ENCODE data around the gene HSP90AA1. TPM values are rescaled to one million over a fixed set of nuclear protein-coding genes. Genes with fewer than 3 reads are reported as not detected.

Gene HSP90AA1
- total and polyA plus RNA-seq, 2 of the 8 experiments (the other 6 are each of a cell fraction or from before 2014, with no cell fraction given), result 339 to 878 TPM

DNA sequence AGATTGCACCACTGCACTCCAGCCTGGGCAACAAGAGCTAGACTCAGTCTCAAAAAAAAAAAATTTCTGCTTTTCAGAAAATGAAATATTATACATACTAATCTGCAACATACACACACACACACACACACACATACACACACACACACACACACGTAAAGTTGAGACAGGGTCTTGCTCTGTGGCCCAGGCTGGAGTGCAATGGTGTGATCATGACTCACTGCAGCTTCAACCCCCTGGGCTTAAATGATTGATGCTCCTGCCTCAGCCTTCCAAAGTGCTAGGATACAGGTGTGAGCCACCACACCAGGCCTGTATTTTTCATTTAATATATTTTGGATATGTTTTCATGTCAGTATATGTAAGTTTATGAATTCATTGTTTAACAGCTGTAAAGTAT is 34.0 kb upstream of the HSP90AA1 start:
- Histone ChIP-seq H2BK120ac (replicated peaks; ENCODE audit: low read depth, low read length) (no peak overlapping the region), H3K23me2 (ENCODE audit: low read depth, low read length) (no peaks in the 10 kb centered on the region), H3K79me1 (ENCODE audit: low read depth, low read length) (no peaks in the 10 kb centered on the region), H3K9me3 (ENCODE audit: insufficient read depth in 2 of 2, low read depth in 1 of 2, low read length in 1 of 2) (no peaks in the 10 kb centered on the region), H4K5ac (ENCODE audit: insufficient read length, low read depth, low read length) (no peak overlapping the region), H2AFZ (ENCODE audit: low read length) (no peak overlapping the region), H3K56ac (replicated peaks; ENCODE audit: insufficient read length, low read depth, low read length) (no peak overlapping the region), H3K27me3 (replicated peaks in 1 of 4; ENCODE audit: control insufficient read depth in 3 of 4, extremely low read depth in 1 of 4, insufficient read depth in 3 of 4, low read length in 3 of 4) (no peaks in the 10 kb centered on the region), H4K20me1 (replicated peaks in 1 of 2; ENCODE audit: control insufficient read depth in 1 of 2, insufficient read depth in 2 of 2, low read length in 2 of 2) (no peaks in the 10 kb centered on the region), H3K18ac (ENCODE audit: extremely low read depth, low read length) (no peak overlapping the region), H3K4me2 (ENCODE audit: insufficient read depth in 1 of 2, low read depth in 2 of 2, low read length in 2 of 2) (no peak overlapping the region), H4K8ac (ENCODE audit: extremely low read depth, insufficient read depth, low read length) (no peak overlapping the region), H2BK15ac (ENCODE audit: low read length) (no peak overlapping the region), H2BK5ac (ENCODE audit: low read depth, low read length) (no peak overlapping the region), H3K36me3 (ENCODE audit: control insufficient read depth in 2 of 4, insufficient read depth in 4 of 4, low read length in 3 of 4) (no peaks in the 10 kb centered on the region), H3K9ac (replicated peaks in 1 of 4; ENCODE audit: extremely low read depth in 1 of 4, low read depth in 3 of 4, low read length in 3 of 4) (no peak overlapping the region), H3K4me1 (replicated peaks in 1 of 4; ENCODE audit: control insufficient read depth in 3 of 4, insufficient read depth in 4 of 4, low read length in 3 of 4) (peaks cover 0 to under 1% (median 0%) of the 10 kb centered on the region in 4 experiments; a peak in 3 of 7 replicates), H3K4me3 (ENCODE audit: extremely low read depth in 1 of 4, insufficient read depth in 2 of 4, low read depth in 3 of 4, low read length in 4 of 4) (no peak overlapping the region), H3K23ac (ENCODE audit: insufficient read length) (no peak overlapping the region), H2BK20ac (ENCODE audit: low read length) (no peak overlapping the region), H2BK12ac (ENCODE audit: low read depth, low read length) (no peak overlapping the region), H3K4ac (replicated peaks; ENCODE audit: insufficient read length, low read depth, low read length) (no peak overlapping the region), H3K27ac (ENCODE audit: low read depth, low read length) (no peak overlapping the region), H2AK5ac (ENCODE audit: low read depth, low read length) (no peak overlapping the region), H4K91ac (replicated peaks; ENCODE audit: insufficient read length, low read length) (no peak overlapping the region), H3K79me2 (ENCODE audit: control insufficient read depth in 1 of 2, insufficient read depth in 2 of 2, low read length in 2 of 2) (no peaks in the 10 kb centered on the region), H3K14ac (ENCODE audit: insufficient read length) (no peak overlapping the region)
- TF ChIP-seq EP300 (IDR thresholded peaks at IDR 0.05; ENCODE audit: borderline replicate concordance in 1 of 2, low read depth in 2 of 2, low read length in 2 of 2) (no peak), SP1 (IDR thresholded peaks at IDR 0.05; ENCODE audit: low read depth, low read length) (no peak), CHD1 (IDR thresholded peaks at IDR 0.05; ENCODE audit: low read depth, low read length) (no peak), CHD2 (IDR thresholded peaks at IDR 0.05; ENCODE audit: low read length) (no peak), EGR1 (IDR thresholded peaks at IDR 0.05; ENCODE audit: borderline replicate concordance, low read depth, low read length) (no peak), PHF8 (conservative IDR thresholded peaks at IDR 0.05; ENCODE audit: low read depth, low read length) (no peak)
- CTCF ChIA-PET (ENCODE audit: partially characterized antibody), result interaction anchor here (1.2 kb wide), 1 partner anchor 30 kb away, joined by 4 read pairs; no protein-coding TSS in a partner anchor
- DNase-seq (ENCODE audit: low read depth in 1 of 2, low spot score in 2 of 2) (no peak), FAIRE-seq (no peak)
- 96% methylated on average over 1 of the region's 1 CpG; no CpG with 5 or more reads in 1 of the 2 experiments for WGBS, 2 experiments (ENCODE audit: extremely low coverage in 1 of 2, insufficient coverage in 1 of 2, insufficient read length in 1 of 2, insufficient replicate concordance in 2 of 2, low coverage in 1 of 2, low lambda C conversion rate in 2 of 2, missing lambda C conversion rate in 1 of 2)
- POLR2A ChIA-PET (ENCODE audit: partially characterized antibody), result interaction anchor here (0.7 to 2.2 kb wide), 3 partner anchors 18 to 20 kb away, joined by 3 to 7 read pairs (median 4); partner anchors contain the start of gene WDR20

All from H1 (cell line).